HepG2 (cell line): ENCODE results near the gene DPEP3. TPM values are rescaled to one million over a fixed set of nuclear protein-coding genes. Genes with fewer than 3 reads are reported as not detected.

Source experiments
- CHCHD3 ChIP-seq: sonication (generic); formaldehyde crosslinking; IDR thresholded peaks from 2 replicates; pipeline ENCODE4 v1.8.0; 2022; ENCODE audit warnings: mild to moderate bottlenecking, missing genetic modification reagents, moderate library complexity
- CREBL2 ChIP-seq: sonication (generic); formaldehyde crosslinking; IDR thresholded peaks from 2 replicates; pipeline ENCODE4 v1.8.1; 2023; ENCODE audit warnings: missing genetic modification reagents, mild to moderate bottlenecking, borderline replicate concordance
- EZH2 ChIP-seq: conservative IDR thresholded peaks from 2 replicates; pipeline ENCODE4 v1.6.1; 2012; ENCODE audit warnings: mild to moderate bottlenecking, low read depth, low read length, moderate library complexity
- FOXO1 ChIP-seq: sonication (generic); formaldehyde crosslinking; IDR thresholded peaks from 2 replicates; pipeline ENCODE4 v1.4.0; 2020; ENCODE audit warnings: missing genetic modification reagents
- GZF1 ChIP-seq: sonication (generic); formaldehyde crosslinking; IDR thresholded peaks from 2 replicates; pipeline ENCODE4 v1.5.1; 2020; ENCODE audit warnings: mild to moderate bottlenecking, missing genetic modification reagents
- KDM2A ChIP-seq: sonication (generic); formaldehyde crosslinking; IDR thresholded peaks from 2 replicates; pipeline ENCODE4 v1.4.0; 2020; ENCODE audit warnings: low read depth, missing genetic modification reagents, borderline replicate concordance
- KLF6 ChIP-seq: IDR thresholded peaks from 2 replicates; pipeline ENCODE4 v1.8.0; 2016; ENCODE audit warnings: missing biosample characterization, missing genetic modification reagents
- KMT2B ChIP-seq: IDR thresholded peaks from 2 replicates; pipeline ENCODE4 v1.6.1; 2016; ENCODE audit warnings: missing genetic modification reagents, missing compliant biosample characterization
- MYC ChIP-seq: sonication (generic); formaldehyde crosslinking; IDR thresholded peaks from 2 replicates; pipeline ENCODE4 v1.9.0; 2021; ENCODE audit warnings: missing genetic modification reagents, borderline replicate concordance
- MYPOP ChIP-seq: sonication (generic); formaldehyde crosslinking; IDR thresholded peaks from 2 replicates; pipeline ENCODE4 v1.8.1; 2023; ENCODE audit warnings: mild to moderate bottlenecking, moderate library complexity, missing genetic modification reagents
- NFE2L1 ChIP-seq: sonication (generic); formaldehyde crosslinking; IDR thresholded peaks from 2 replicates; pipeline ENCODE4 v1.4.0; 2020; ENCODE audit warnings: missing genetic modification reagents, mild to moderate bottlenecking, borderline replicate concordance
- NFRKB ChIP-seq: fragments of 450-650 bp; IDR thresholded peaks from 2 replicates; pipeline ENCODE4 v1.6.1; 2017
- NR2F1 ChIP-seq, 2 experiments: fragments of 450-650 bp in 1 of 2; formaldehyde crosslinking in 1 of 2; IDR thresholded peaks; 2 replicates each; pipeline versions ENCODE4 v1.5.0 to v1.6.1; 2016 to 2020; ENCODE audit warnings: mild to moderate bottlenecking in 1 of 2, missing compliant biosample characterization in 1 of 2, missing genetic modification reagents in 1 of 2, moderate library complexity in 1 of 2
- PITX1 ChIP-seq: sonication (generic); formaldehyde crosslinking; IDR thresholded peaks from 2 replicates; pipeline ENCODE4 v1.5.1; 2020; ENCODE audit warnings: mild to moderate bottlenecking, missing genetic modification reagents
- RNF2 ChIP-seq: fragments of 450-650 bp; conservative IDR thresholded peaks from 2 replicates; pipeline ENCODE4 v1.6.1; 2016; ENCODE audit warnings: low read depth
- SOX5 ChIP-seq: IDR thresholded peaks from 2 replicates; pipeline ENCODE4 v1.6.1; 2016; ENCODE audit warnings: borderline replicate concordance
- SOX6 ChIP-seq, 2 experiments: fragments of 450-650 bp in 1 of 2; sonication (generic) in 1 of 2; formaldehyde crosslinking in 1 of 2; IDR thresholded peaks; 2 replicates each; pipeline versions ENCODE4 v1.4.0 to v1.6.1; 2017 to 2020; ENCODE audit warnings: antibody characterized with exemption in 1 of 2, mild to moderate bottlenecking in 1 of 2, missing genetic modification reagents in 1 of 2
- STAG1 ChIP-seq: sonication (generic); formaldehyde crosslinking; IDR thresholded peaks from 2 replicates; pipeline ENCODE4 v1.4.0; 2020; ENCODE audit warnings: missing genetic modification reagents
- THAP8 ChIP-seq: sonication (generic); formaldehyde crosslinking; IDR thresholded peaks from 2 replicates; pipeline ENCODE4 v1.5.1; 2020; ENCODE audit warnings: missing genetic modification reagents, mild to moderate bottlenecking, borderline replicate concordance
- TOE1 ChIP-seq: sonication (generic); formaldehyde crosslinking; IDR thresholded peaks from 2 replicates; pipeline ENCODE4 v1.4.0; 2020; ENCODE audit warnings: mild to moderate bottlenecking, missing genetic modification reagents
- ZBTB20 ChIP-seq: sonication (generic); formaldehyde crosslinking; IDR thresholded peaks from 2 replicates; pipeline ENCODE4 v1.8.1; 2023; ENCODE audit warnings: missing genetic modification reagents, low read depth, mild to moderate bottlenecking, borderline replicate concordance
- ZBTB42 ChIP-seq: sonication (generic); formaldehyde crosslinking; IDR thresholded peaks from 2 replicates; pipeline ENCODE4 v1.5.0; 2020; ENCODE audit warnings: mild to moderate bottlenecking, missing genetic modification reagents
- ZNF24 ChIP-seq: fragments of 450-650 bp; IDR thresholded peaks from 2 replicates; pipeline ENCODE4 v1.6.1; 2017; ENCODE audit warnings: antibody characterized with exemption, mild to moderate bottlenecking
- ZNF362 ChIP-seq: sonication (generic); formaldehyde crosslinking; IDR thresholded peaks from 2 replicates; pipeline ENCODE4 v1.4.0; 2020; ENCODE audit warnings: missing genetic modification reagents, mild to moderate bottlenecking, borderline replicate concordance
- ZNF577 ChIP-seq: sonication (generic); formaldehyde crosslinking; IDR thresholded peaks from 2 replicates; pipeline ENCODE4 v1.4.0; 2020; ENCODE audit warnings: mild to moderate bottlenecking, low read depth, missing genetic modification reagents, borderline replicate concordance
- ZNF629 ChIP-seq: sonication (generic); formaldehyde crosslinking; conservative IDR thresholded peaks from 2 replicates; pipeline ENCODE4 v1.5.0; 2020; ENCODE audit warnings: missing genetic modification reagents
- ZNF740 ChIP-seq: sonication (generic); formaldehyde crosslinking; IDR thresholded peaks from 2 replicates; pipeline ENCODE4 v1.4.0; 2020; ENCODE audit warnings: missing genetic modification reagents
- polyA plus RNA-seq, 8 experiments: library from polyadenylated mRNA; depleted of rRNA in 3 of 8; stranded (reverse) in 7 of 8; unstranded in 1 of 8; fragments of >200 nt; fragmentation: Illumina TruSeq in 4 of 8; extraction: Trizol in 4 of 8; gene quantifications; 2 replicates each; pipeline versions ENCODE4 v1.2.1 to v1.2.3, GENCODE V29; 2011 to 2016; ENCODE audit warnings: low read depth in 4 of 8, missing spikeins in 1 of 8, mixed read lengths in 1 of 8; ENCODE audit not compliant: insufficient read depth in 1 of 8
- total RNA-seq, 5 experiments: library from RNA; depleted of rRNA; stranded (reverse); fragments of >200 nt; fragmentation: Illumina TruSeq; extraction: Trizol; gene quantifications; 2 replicates each; pipeline ENCODE4 v1.2.3, GENCODE V29; 2016; ENCODE audit warnings: low read depth in 1 of 5

DPEP3 gene
- total and polyA plus RNA-seq, 2 of the 13 experiments (the other 11 are each of a cell fraction or from before 2014, with no cell fraction given) = not detected

GRCh38 chr16:67993207-67994039 lies 13.1 kb upstream of the DPEP3 start (continued):
- TF ChIP-seq THAP8 (CRISPR knock-in tag) (no peak), NR2F1 (CRISPR knock-in tag; IDR thresholded peaks at IDR 0.05) (no peak), CREBL2 (no peak), ZBTB20 (CRISPR knock-in tag) (no peak), ZNF362 (CRISPR knock-in tag) (peak; percentile 44; the same call in 1 of the 2 replicates), TOE1 (CRISPR knock-in tag) (no peak), EZH2 (no peak), SOX5 (peak; percentile 33; the same call in 1 of the 2 replicates), MYPOP (CRISPR knock-in tag) (peak; percentile 18; the same call in 1 of the 2 replicates), CHCHD3 (CRISPR knock-in tag) (0 out of 2 replicates have a peak, but pooled peaks have one; percentile 68), NFE2L1 (CRISPR knock-in tag) (no peak), ZNF24 (peak; percentile 34; the same call in 1 of the 2 replicates), KMT2B (CRISPR knock-in tag) (no peak; the same call in none of the 2 replicates), MYC (CRISPR knock-in tag) (peak; percentile 82), PITX1 (peak; percentile 29), ZBTB42 (CRISPR knock-in tag) (no peak), KDM2A (CRISPR knock-in tag) (peak; percentile 97), FOXO1 (CRISPR knock-in tag) (peak; percentile 58; the same call in 1 of the 2 replicates), RNF2 (peak; percentile 51), ZNF629 (no peak), GZF1 (CRISPR knock-in tag) (no peak; the same call in 1 of the 2 replicates), ZNF577 (no peak), SOX6 (IDR thresholded peaks at IDR 0.05) (no peak), SOX6 (CRISPR knock-in tag; IDR thresholded peaks at IDR 0.05) (peak; percentile 65), KLF6 (CRISPR knock-in tag) (peak; percentile 96), NFRKB (no peak), STAG1 (CRISPR knock-in tag) (peak; percentile 81), ZNF740 (peak; percentile 60; the same call in 1 of the 2 replicates)
